ENCODE data around the gene ZNF862.

GRCh38 chr7:149804106-149804505 lies 34.1 kb upstream of the ZNF862 start:
- TF ChIP-seq PATZ1 (CRISPR knock-in tag; IDR thresholded peaks at IDR 0.05; ENCODE audit: borderline replicate concordance) (no peak), ZNF565 (CRISPR knock-in tag; conservative IDR thresholded peaks at IDR 0.05; ENCODE audit: low read depth) (no peak), ESRRG (CRISPR knock-in tag; IDR thresholded peaks at IDR 0.05) (no peak), ZFP3 (CRISPR knock-in tag; IDR thresholded peaks at IDR 0.05) (no peak), CSDC2 (CRISPR knock-in tag; IDR thresholded peaks at IDR 0.05) (no peak), CREB5 (CRISPR knock-in tag; IDR thresholded peaks at IDR 0.05; ENCODE audit: low read depth) (no peak), ZFP30 (CRISPR knock-in tag; IDR thresholded peaks at IDR 0.05) (no peak), TSHZ2 (CRISPR knock-in tag; IDR thresholded peaks at IDR 0.05) (no peak)

Measured in SK-N-SH treated with all-trans-retinoic acid at 6 μM for 48 hours (cell line).